CD4-positive, alpha-beta memory T cell (primary cell): Measurements from ENCODE around the gene GBP2. TPM values are rescaled to one million over a fixed set of nuclear protein-coding genes. Genes with fewer than 3 reads are reported as not detected.
"Not testable (repeated sequence)": the region's sequence is repeated elsewhere in the genome, so short reads cannot be mapped to it uniquely, and the experiment has no call there.

Experiments
- CTCF ChIA-PET: fragments of 350-600 bp; sonication (Branson Sonifier 250); formaldehyde crosslinking; loops from one replicate; lab custom pipeline; 2021; ENCODE audit warnings: inconsistent platforms; ENCODE audit not compliant: partially characterized antibody; lab: Charles Lee
- POLR2A ChIA-PET: fragments of 350-600 bp; sonication (Branson Sonifier 250); formaldehyde crosslinking; loops from one replicate; lab custom pipeline; 2021; ENCODE audit not compliant: partially characterized antibody; lab: Charles Lee
- DNase-seq, 5 donors: peaks; one replicate each; pipeline versions ENCODE4 v3.0.0 to v3.0.0-alpha.2; 2020 to 2022; ENCODE audit warnings: mixed read lengths in 1 of 5
- H3K27ac ChIP-seq: one replicate; pipeline ENCODE4 v1.7.0; 2013; ENCODE audit warnings: low read depth, low read length
- H3K27me3 ChIP-seq: 2 replicates; pipeline ENCODE4 v1.7.0; 2013; ENCODE audit warnings: mild to moderate bottlenecking, low read length, moderate library complexity; ENCODE audit not compliant: insufficient read depth
- H3K36me3 ChIP-seq: 2 replicates; pipeline ENCODE4 v1.7.0; 2013; ENCODE audit warnings: mild to moderate bottlenecking, low read length, moderate library complexity; ENCODE audit not compliant: insufficient read depth
- H3K4me1 ChIP-seq: 2 replicates; pipeline ENCODE4 v1.7.0; 2013; ENCODE audit warnings: mild to moderate bottlenecking, low read length, moderate library complexity; ENCODE audit not compliant: insufficient read depth
- H3K4me3 ChIP-seq, 2 donors: one replicate each; pipeline ENCODE4 v1.7.0; 2013; ENCODE audit warnings: low read length in 2 of 2, mild to moderate bottlenecking in 1 of 2
- H3K9me3 ChIP-seq, 2 donors: one replicate each; pipeline ENCODE4 v1.7.0; 2013; ENCODE audit warnings: low read length in 2 of 2, control low read depth in 1 of 2; ENCODE audit not compliant: control insufficient read depth in 1 of 2
- H3K27ac Mint-ChIP-seq, 7 donors: one replicate each; pipeline ENCODE4 v1.8.0; 2020 to 2021; ENCODE audit warnings: mixed read lengths in 7 of 7, mild to moderate bottlenecking in 6 of 7, inconsistent platforms in 3 of 7, moderate library complexity in 3 of 7
- H3K27me3 Mint-ChIP-seq, 2 donors: one replicate each; pipeline ENCODE4 v1.8.0; 2020 to 2021; ENCODE audit warnings: mixed read lengths in 2 of 2
- H3K36me3 Mint-ChIP-seq, 2 donors: one replicate each; pipeline ENCODE4 v1.8.0; 2020 to 2021; ENCODE audit warnings: mixed read lengths in 2 of 2, inconsistent platforms in 1 of 2, mild to moderate bottlenecking in 1 of 2
- H3K4me1 Mint-ChIP-seq, 4 donors: one replicate each; pipeline ENCODE4 v1.8.0; 2020 to 2021; ENCODE audit warnings: mixed read lengths in 4 of 4, mild to moderate bottlenecking in 1 of 4
- H3K4me3 Mint-ChIP-seq, 8 donors: one replicate each; pipeline ENCODE4 v1.8.0; 2020 to 2021; ENCODE audit warnings: mixed read lengths in 8 of 8, mild to moderate bottlenecking in 7 of 8, moderate library complexity in 6 of 8, inconsistent platforms in 3 of 8
- H3K9me3 Mint-ChIP-seq, 8 donors: one replicate each; pipeline ENCODE4 v1.8.0; 2020 to 2021; ENCODE audit warnings: mixed read lengths in 8 of 8, mild to moderate bottlenecking in 5 of 8, inconsistent platforms in 3 of 8, moderate library complexity in 1 of 8
- intact Hi-C: fragments of 100-400 bp; cut with micrococcal nuclease; formaldehyde crosslinking; loops from one replicate; pipeline ENCODE4 v1.15.1; 2023
- polyA plus RNA-seq, 2 donors: library from polyadenylated mRNA; unstranded; fragments of 300-500 nt; fragmentation: Illumina TruSeq; gene quantifications; one replicate each; pipeline ENCODE4 v1.2.3, GENCODE V29; 2021
- total RNA-seq, 2 experiments: library from RNA; stranded (reverse); gene quantifications; one replicate each; pipeline ENCODE4 v1.2.3, GENCODE V29; 2021

The GBP2 gene
- total and polyA plus RNA-seq, 4 experiments from 2014 or later = 109 to 199 (median 157) TPM

DNA sequence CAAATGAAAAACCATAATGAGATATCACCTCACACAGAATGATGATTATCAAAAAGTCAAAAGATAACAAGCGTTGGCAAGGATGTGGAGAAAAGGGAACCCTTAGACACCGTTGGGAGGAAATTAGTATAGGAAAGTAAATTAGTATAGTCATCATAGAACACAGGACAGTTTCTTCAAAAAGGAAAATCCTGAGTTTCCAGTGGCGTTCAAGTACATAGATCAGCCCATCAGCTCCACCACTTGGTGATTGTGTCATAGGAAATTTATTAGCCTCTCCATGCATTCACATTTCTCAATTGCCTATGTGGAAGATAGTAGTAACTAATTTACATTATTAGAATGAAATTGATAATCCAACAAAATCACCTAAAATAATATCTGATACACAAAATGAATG is 20.8 kb upstream of the GBP2 start:
- Mint-ChIP-seq H3K4me1 (peaks cover 0 to 2% (median 2%) of the 10 kb centered on the region in 4 donors), H3K9me3 (peaks cover 0 to 2% (median 0%) of the 10 kb centered on the region in 8 donors), H3K36me3 (no peaks in the 10 kb centered on the region), H3K27me3 (peaks cover 4 to 5% of the 10 kb centered on the region in 2 donors), H3K4me3 (no peak overlapping the region), H3K27ac (no peak overlapping the region)
- no peak for DNase-seq
- intact Hi-C loops = no loop called here
- Histone ChIP-seq H3K27ac (no peak overlapping the region), H3K4me3 (no peak overlapping the region), H3K27me3 (no peaks in the 10 kb centered on the region), H3K9me3 (no peaks in the 10 kb centered on the region), H3K4me1 (no peaks in the 10 kb centered on the region), H3K36me3 (no peaks in the 10 kb centered on the region)
- POLR2A ChIA-PET = no interaction called here
- CTCF ChIA-PET = interaction anchor here (1.0 kb wide), 1 partner anchor 212 kb away, joined by 3 read pairs; no protein-coding TSS in a partner anchor

- Histone ChIP-seq H3K4me1 (no peaks in the 10 kb centered on the region), H3K9me3 (no peaks in the 10 kb centered on the region), H3K27me3 (no peaks in the 10 kb centered on the region), H3K4me3 (no peak overlapping the region), H3K27ac (no peak overlapping the region), H3K36me3 (no peaks in the 10 kb centered on the region)
- no peaks in the 10 kb centered on the region for H3K36me3 Mint-ChIP-seq
- ChIA-PET POLR2A (no interaction called here), CTCF (no interaction called here)
- no peak for DNase-seq
- H3K4me3 Mint-ChIP-seq = no peak overlapping the region
- peaks cover 0 to 11% (median 5%) of the 10 kb centered on the region in 4 donors for H3K4me1 Mint-ChIP-seq
- H3K27me3 Mint-ChIP-seq = peaks cover 2 to 4% of the 10 kb centered on the region in 2 donors
- intact Hi-C loops = no loop called here
- H3K27ac Mint-ChIP-seq = no peak overlapping the region
- peaks cover 0 to 5% (median 0%) of the 10 kb centered on the region in 8 donors for H3K9me3 Mint-ChIP-seq
Observed at GRCh38 chr1:89143484-89143883, 17.6 kb upstream of the GBP2 start.

GRCh38 chr1:89142160-89142559 is 16.2 kb upstream of the GBP2 start:
- Histone ChIP-seq H3K9me3 (no peaks in the 10 kb centered on the region), H3K27me3 (no peaks in the 10 kb centered on the region), H3K27ac (no peak overlapping the region), H3K4me3 (no peak overlapping the region), H3K4me1 (no peaks in the 10 kb centered on the region), H3K36me3 (no peaks in the 10 kb centered on the region)
- intact Hi-C loops = no loop called here
- H3K36me3 Mint-ChIP-seq = no peaks in the 10 kb centered on the region
- no peak overlapping the region for H3K27ac Mint-ChIP-seq
- H3K27me3 Mint-ChIP-seq = no peaks in the 10 kb centered on the region
- peaks cover 0 to 11% (median 5%) of the 10 kb centered on the region in 4 donors for H3K4me1 Mint-ChIP-seq
- ChIA-PET POLR2A (no interaction called here), CTCF (no interaction called here)
- no peak overlapping the region for H3K4me3 Mint-ChIP-seq
- peaks cover 0 to 9% (median 1%) of the 10 kb centered on the region in 8 donors for H3K9me3 Mint-ChIP-seq
- DNase-seq = no peak

DNA sequence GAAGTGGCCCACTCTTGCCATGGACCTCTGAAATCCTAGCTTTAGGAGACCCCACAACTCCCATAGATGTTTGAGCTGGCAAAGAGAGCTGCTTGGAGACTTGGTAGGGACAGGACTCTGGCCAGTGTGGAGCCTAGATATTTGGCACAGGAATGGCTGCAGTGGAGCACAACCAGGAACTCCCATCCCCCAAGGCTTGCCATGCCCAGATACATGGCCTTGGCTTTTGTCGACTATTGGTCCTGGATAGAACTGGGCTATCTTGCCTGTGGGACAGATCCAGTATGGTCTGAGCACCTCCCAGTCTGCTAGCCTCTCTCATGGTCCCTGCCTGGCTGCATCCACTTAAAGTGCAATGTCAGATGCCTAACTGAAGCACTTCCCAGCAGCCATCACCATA is 7.8 kb upstream of the GBP2 start:
- Histone ChIP-seq H3K27ac (no peak overlapping the region), H3K9me3 (no peaks in the 10 kb centered on the region), H3K4me3 (no peak overlapping the region), H3K36me3 (no peaks in the 10 kb centered on the region), H3K4me1 (peaks cover 11% of the 10 kb centered on the region), H3K27me3 (no peaks in the 10 kb centered on the region)
- no peak for DNase-seq
- ChIA-PET CTCF (interaction anchor here (0.9 kb wide), 1 partner anchor 224 kb away, joined by 3 read pairs; no protein-coding TSS in a partner anchor), POLR2A (interaction anchor here (1.4 kb wide), 1 partner anchor 65 kb away, joined by 3 read pairs; the partner anchor contains the start of gene GBP4)
- H3K9me3 Mint-ChIP-seq = peaks cover 0 to 9% (median 2%) of the 10 kb centered on the region in 8 donors
- peaks cover 1 to 4% of the 10 kb centered on the region in 2 donors for H3K36me3 Mint-ChIP-seq
- no peak overlapping the region for H3K4me3 Mint-ChIP-seq
- peaks cover 12 to 18% (median 15%) of the 10 kb centered on the region in 4 donors for H3K4me1 Mint-ChIP-seq
- no peak overlapping the region for H3K27ac Mint-ChIP-seq
- H3K27me3 Mint-ChIP-seq = no peaks in the 10 kb centered on the region
- intact Hi-C loops = no loop called here

- no peaks in the 10 kb centered on the region for H3K9me3 ChIP-seq
- no peaks in the 10 kb centered on the region for H3K36me3 ChIP-seq
- CTCF ChIA-PET = interaction anchor here (0.9 kb wide), 1 partner anchor 147 kb away, joined by 3 read pairs; no protein-coding TSS in a partner anchor
- H3K27ac Mint-ChIP-seq = no peak overlapping the region
- H3K27me3 ChIP-seq = no peaks in the 10 kb centered on the region
- peaks cover 18 to 37% (median 28%) of the 10 kb centered on the region in 4 donors for H3K4me1 Mint-ChIP-seq
- no peak for DNase-seq
- POLR2A ChIA-PET = no interaction called here
- H3K36me3 Mint-ChIP-seq = peaks cover 6 to 16% of the 10 kb centered on the region in 2 donors
- H3K27me3 Mint-ChIP-seq = no peaks in the 10 kb centered on the region
- H3K4me3 Mint-ChIP-seq = no peak overlapping the region
- H3K27ac ChIP-seq = no peak overlapping the region
- H3K4me1 ChIP-seq = peaks cover 21% of the 10 kb centered on the region
- H3K4me3 ChIP-seq = no peak overlapping the region
- intact Hi-C loops = no loop called here
- peaks cover 0 to 3% (median 0%) of the 10 kb centered on the region in 8 donors for H3K9me3 Mint-ChIP-seq
Observed at GRCh38 chr1:89130716-89131115, 4.8 kb upstream of the GBP2 start.

DNA sequence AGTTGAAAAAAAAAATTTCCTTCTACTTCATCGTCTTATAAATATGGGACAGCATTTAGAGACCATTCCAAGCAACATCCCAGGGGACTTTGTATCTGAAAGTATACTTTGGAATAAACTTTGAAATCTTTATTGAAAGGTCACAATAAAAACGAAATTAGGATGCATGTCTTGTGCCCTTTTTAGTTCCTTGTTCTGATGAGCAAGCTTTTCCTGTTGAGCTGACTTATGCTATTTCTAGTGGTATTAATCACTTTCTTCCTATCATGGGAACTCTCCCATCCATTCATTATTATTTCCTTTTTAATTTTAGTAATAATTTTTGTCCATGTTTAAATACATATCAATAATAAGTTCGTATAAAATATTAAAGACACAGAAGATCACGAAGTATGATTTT is 4.0 kb upstream of the GBP2 start:
- H3K27me3 Mint-ChIP-seq = no peaks in the 10 kb centered on the region
- peaks cover 18 to 43% (median 28%) of the 10 kb centered on the region in 4 donors for H3K4me1 Mint-ChIP-seq
- H3K9me3 Mint-ChIP-seq = peaks cover 0 to 3% (median 0%) of the 10 kb centered on the region in 8 donors
- no peak for DNase-seq
- peak overlapping the region in 1 of 8 donors; percentile 83 for H3K4me3 Mint-ChIP-seq
- H3K36me3 Mint-ChIP-seq = peaks cover 3 to 23% of the 10 kb centered on the region in 2 donors
- ChIA-PET POLR2A (no interaction called here), CTCF (no interaction called here)
- Histone ChIP-seq H3K36me3 (no peaks in the 10 kb centered on the region), H3K27ac (peak overlapping the region; percentile 59), H3K27me3 (no peaks in the 10 kb centered on the region), H3K4me1 (peaks cover 21% of the 10 kb centered on the region), H3K4me3 (no peak overlapping the region), H3K9me3 (no peaks in the 10 kb centered on the region)
- peak overlapping the region in 2 of 7 donors; percentile 91 for H3K27ac Mint-ChIP-seq
- intact Hi-C loops = no loop called here

GRCh38 chr1:89128003-89128458 is 2.1 kb upstream of the GBP2 start:
- Mint-ChIP-seq H3K36me3 (peaks cover 10 to 40% of the 10 kb centered on the region in 2 donors), H3K27ac (peak overlapping the region in 3 of 7 donors; percentile 93 to 98 (median 94))
- POLR2A ChIA-PET = interaction anchor here (1.1 to 3.6 kb wide), 10 partner anchors 11 to 237 kb away, joined by 3 to 42 read pairs (median 9); partner anchors contain the start of gene GBP1

More at GRCh38 chr1:89128003-89128458, 2.1 kb upstream of the GBP2 start:
- peak in 1 of 5 donors; percentile 42 for DNase-seq
- H3K27me3 ChIP-seq, intact Hi-C loops, H3K36me3 ChIP-seq, H3K9me3 ChIP-seq, H3K4me3 ChIP-seq, H3K9me3 Mint-ChIP-seq, H3K27me3 Mint-ChIP-seq: not testable (repeated sequence)
- Mint-ChIP-seq H3K4me1 (peaks cover 27 to 61% (median 41%) of the 10 kb centered on the region in 4 donors), H3K4me3 (peak overlapping the region in 5 of 8 donors; percentile 15 to 99 (median 90))
- CTCF ChIA-PET = interaction anchor here (1.6 to 2.0 kb wide), 7 partner anchors 42 to 230 kb away, joined by 3 to 13 read pairs (median 7); partner anchors contain the start of genes GBP3 and GBP4
- peaks cover 36% of the 10 kb centered on the region for H3K4me1 ChIP-seq
- H3K27ac ChIP-seq = peak overlapping the region; percentile 59
